GM21825 (cell line): ENCODE results near the gene FBXL17.
A peak's percentile ranks its signal among the peaks of the same experiment; 100 is the strongest.
"Not testable (repeated sequence)": the region's sequence is repeated elsewhere in the genome, so short reads cannot be mapped to it uniquely, and the experiment has no call there.

Experiments used
- ATAC-seq: cut with Tn5 transposase; IDR thresholded peaks from one replicate; pipeline ENCODE4 v1.9.1; 2021; ENCODE audit warnings: mild to moderate bottlenecking, moderate library complexity; ENCODE audit not compliant: unreplicated experiment

FBXL17 gene

DNA sequence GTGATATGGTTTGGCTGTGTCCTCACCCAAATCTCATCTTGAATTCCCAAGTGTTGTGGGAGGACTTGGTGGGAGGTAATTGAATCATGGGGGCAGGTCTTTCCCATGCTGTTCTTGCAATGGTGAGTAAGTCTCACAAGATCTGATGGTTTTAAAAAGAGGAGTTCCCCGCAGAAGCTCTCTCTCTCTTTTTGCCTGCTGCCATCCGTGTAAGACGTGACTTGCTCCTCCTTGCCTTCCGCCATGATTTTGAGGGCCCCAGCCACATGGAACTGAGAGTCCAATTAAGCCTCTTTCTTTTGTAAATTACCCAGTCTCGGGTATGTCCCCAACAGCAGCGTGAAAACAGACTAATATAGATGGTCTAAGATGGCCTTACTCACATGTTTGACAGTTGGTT is 210.1 kb downstream of the FBXL17 start:
- no peak for ATAC-seq

DNA sequence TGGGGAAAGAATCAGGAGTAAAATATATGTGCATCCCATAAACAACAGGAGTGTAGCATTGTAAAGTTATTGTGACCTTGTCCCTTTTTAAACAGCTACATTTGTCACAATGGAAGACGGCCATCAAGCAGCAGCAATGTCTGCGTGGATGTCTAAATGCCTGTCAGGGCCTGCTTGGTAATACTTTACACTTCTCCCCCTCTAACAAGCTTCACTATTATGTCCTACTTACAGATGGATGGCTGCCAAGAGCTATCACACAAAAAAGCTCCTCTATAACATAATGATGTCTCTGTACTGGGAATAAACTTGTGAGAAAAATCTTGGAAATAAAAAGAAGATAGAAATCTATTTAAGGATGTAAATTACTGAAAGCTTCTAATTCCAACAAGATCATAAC is 213.0 kb downstream of the FBXL17 start:
- ATAC-seq = no peak

DNA sequence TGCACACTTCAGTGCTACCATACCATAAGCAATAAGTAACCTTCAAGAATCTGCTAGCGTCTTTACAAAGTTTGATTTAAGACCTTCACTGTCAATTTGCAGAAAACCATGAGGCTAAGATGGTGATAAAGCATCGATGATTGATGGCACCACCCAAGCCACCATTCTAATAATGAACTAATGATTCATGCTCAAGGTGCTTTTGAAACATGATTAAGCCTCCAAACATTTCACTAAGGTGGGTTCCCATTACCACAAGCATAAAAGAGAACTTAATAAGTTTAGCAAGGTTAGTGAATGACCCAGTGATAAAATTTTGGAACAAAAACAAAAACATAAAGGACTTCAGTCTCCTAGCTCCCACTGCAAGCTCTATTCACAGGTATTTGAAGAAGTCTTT is 214.7 kb downstream of the FBXL17 start:
- no peak for ATAC-seq

DNA sequence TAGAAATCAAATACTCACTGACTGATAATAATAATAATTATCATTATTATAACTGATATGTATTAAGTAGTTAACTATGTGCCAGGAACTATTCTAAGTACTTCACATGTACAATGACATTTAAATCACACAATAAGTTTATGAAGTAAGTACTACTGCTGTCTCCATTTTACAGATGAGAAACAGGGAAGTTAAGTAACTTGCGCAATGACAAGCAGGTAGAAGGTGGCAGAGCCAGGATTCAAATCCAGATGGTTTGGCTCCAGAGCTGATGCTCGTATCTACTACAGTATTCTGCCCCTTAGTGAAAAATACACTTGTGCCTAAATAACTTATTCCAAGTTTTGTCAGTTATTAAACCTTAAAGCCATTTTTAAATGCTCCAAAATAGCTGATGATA is 217.3 kb downstream of the FBXL17 start:
- ATAC-seq = no peak

DNA sequence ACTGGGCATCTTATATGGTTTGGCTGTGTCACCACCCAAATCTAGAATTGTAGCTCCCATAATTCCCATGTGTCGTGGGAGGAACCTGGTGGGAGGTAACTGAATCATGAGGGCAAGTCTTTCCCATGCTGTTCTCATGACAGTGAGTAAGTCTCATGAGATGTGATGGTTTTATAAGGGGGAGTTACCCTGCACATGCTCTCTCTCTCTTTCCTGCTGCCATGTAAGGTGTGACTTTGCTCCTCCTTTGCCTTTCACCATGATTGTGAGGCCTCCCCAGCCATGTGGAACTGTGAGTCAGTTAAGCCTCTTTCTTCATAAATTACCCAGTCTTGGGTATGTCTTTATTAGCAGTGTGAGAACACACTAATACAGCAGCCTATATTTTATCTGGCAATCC is 229.0 kb downstream of the FBXL17 start:
- not testable (repeated sequence) for ATAC-seq

DNA sequence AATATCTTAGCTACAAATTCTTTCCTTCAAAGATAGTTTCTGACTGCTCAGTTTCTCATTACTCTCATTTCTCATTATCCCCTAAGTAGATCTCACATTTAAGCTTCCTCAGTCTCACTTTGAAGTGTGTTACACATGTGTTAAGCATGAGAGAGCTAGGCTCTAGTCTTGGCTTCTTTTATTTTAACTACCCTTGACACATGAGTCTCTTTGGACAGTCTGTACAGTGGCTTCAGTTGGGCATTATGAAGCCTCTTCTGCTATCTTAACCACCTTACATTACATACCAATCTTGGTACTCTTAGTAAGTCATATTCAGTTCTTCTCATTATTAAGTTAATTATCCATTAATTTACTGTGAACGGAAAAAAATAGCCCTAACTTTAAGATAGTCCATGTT is 232.5 kb downstream of the FBXL17 start:
- no peak for ATAC-seq

DNA sequence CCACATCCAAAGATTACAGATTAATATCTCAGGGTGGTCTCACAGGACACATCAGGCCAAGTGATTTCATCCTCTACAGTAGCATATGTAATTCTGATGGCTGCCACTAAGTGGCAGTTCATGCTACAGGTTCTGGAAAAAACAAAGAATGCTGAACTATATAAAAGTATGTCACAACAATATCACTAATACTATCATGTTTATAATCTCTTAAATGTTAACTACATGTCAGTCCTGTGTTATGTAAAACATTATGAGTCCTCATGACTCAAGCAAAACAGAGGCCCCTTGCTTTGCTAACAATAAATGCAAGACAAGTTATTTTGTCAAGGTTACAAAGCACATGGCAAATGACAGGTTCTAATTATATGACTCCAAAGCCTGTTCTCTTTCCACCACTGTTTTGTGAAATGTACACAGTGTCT is 233.2 kb downstream of the FBXL17 start:
- peak; percentile 64 for ATAC-seq

DNA sequence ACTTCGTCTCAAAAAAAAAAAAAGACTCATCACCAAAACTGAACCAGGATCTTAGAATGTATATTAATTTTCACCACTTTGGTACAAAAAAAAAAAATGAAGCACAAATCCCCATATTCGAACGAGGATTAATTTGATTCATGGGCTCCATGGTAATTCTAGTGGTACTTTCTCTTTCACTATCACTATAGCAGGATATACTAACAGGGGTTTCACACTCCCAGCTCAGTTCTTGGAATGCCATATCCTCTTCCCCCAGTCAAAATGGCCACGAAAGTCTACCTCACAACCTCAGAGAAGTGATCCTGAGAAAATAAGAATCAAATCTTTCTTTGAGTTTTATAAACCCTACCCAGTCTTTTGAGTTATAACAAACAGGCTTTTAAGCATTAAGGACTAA is 235.7 kb downstream of the FBXL17 start:
- no peak for ATAC-seq

DNA sequence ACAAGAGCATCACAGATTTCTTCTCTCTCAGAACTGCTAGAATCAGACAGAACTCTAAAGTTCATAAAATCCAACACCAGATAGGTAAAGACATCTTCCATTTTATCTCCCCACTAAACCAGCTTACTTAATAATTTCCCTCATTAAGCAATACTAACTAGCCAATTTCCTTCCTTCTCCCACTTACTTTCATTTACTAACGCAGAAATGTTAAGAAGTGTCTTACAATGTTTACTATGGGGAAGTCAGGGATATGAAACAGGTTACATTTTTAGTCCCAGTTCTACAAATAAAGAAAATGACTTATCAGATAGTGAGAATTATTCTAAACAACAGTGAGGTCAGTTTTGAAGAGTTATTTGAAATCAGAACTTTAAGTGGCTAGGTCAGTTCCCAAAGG is 236.5 kb downstream of the FBXL17 start:
- no peak for ATAC-seq

DNA sequence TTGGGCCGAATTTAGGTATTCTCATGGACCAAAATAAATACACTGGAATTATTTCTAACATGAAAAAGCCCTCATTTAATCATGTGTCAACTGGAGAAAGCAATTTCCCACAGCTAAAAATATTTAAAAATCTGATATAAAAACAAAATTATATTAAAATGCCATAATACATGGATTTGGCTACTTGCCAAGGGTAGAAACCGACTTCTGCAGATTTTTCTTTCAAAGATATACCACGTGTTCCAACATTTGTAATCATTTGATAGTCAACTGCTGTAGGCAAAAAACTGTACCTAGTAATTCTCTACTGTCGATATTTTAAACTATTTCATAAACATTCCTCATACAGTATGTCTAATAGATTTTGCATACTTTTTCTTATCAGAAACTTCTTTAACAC is 237.6 kb downstream of the FBXL17 start:
- no peak for ATAC-seq

DNA sequence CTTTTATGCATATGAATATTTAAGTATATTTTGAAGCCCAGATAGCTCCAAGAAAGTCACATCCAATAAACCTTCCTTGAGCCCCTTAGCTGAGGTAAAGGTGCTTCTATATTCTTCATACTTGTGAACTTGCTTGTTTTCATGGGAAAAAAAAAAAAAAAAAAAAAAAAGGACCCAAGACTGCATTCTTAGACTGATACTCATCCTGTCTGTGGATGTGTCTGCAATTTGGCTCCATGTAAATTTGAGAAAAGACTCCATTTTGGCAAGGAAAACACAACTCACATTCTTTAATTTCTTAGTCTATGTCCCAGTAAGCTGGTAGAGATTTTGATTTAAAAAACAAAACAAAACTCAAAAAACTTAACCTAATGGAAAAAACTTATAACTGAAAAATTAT is 238.3 kb downstream of the FBXL17 start:
- ATAC-seq = no peak

DNA sequence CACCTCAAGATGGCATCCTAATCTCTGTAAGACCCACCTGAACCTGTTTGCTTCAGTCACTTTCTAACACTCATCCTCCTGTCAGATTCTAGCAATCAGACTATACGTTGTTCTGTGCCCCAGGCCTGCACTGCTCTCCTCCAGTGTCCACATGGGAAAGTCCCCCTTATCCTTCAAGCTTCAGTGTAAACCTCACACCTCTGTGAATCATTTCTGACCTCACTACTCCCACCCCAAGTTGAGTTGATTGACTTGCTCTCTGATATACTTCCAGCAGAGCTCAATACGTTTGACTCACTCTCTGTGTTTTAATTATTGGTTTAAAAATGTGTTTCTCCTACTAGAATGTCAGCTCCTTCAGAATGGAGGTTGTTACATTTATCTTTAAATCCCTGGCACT is 240.2 kb downstream of the FBXL17 start:
- ATAC-seq = no peak

DNA sequence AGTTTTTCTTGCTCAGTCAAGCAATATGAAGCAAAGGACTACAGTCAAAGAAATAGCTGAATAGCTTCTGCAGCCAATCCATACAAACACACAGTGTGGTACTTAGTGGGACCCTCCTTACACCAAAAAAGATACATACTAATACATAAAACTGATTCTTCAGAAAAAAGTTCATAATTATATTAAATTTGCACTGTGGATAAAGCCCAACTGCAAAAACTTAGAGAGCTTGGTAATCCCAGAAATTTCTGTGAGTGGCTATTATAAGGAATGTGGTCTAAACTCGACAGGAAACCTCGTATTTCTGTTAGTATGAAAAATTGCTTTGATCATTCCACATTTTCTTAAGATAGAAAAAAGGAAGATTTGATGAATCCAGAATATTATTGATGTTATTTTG is 245.4 kb downstream of the FBXL17 start:
- ATAC-seq = no peak

DNA sequence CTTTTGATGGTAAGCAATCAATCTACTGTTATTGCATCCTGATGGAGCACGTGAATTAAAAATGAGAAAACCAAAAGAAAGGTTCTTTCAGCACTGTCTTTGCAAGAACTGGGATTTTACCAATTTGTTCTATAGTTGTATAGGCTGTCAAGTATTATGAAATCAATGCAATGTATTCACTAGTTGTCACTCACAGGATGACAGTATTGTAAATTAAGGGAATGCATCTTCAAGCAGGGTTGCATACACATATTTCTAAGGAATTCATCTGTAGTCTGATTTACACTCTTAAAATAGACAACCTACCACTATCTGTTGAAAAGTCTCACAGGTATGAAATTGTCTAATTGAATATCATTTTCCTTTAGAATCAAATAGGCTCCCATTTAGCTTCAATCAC is 252.8 kb downstream of the FBXL17 start:
- ATAC-seq = no peak

DNA sequence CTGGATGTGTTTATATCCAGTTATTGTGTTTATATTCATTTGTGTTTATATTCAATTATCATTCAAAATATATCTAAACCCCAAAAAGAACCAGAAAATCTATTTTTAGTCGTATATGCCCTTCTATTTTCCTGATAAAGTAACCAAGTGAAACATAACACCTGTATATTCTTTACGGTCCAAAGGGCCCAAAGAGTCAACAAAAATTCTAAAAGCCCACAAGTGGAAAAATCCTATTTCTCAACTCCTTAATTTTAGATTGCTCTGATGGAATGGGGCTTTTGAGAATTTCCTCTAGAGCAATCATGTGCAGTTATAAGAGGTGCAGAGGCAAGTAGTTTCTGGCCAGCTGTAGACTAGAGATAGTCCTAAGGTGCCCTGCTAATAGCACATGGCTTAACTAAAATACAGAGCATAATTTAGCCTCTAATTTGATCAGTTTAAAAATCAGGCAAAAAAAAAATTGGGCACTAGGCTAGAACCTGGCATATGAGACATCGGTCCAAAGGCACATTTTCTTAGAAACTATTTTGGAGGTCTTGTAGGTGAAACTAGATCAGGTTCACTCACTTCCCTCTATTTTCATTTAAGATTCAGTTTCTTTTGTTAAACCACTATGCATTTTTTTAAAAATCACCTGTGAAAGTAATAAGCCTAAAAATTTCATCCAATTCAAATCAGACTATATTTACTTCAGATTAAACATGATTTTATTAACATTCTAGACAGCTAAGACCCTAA is 256.0 kb downstream of the FBXL17 start:
- ATAC-seq = no peak

DNA sequence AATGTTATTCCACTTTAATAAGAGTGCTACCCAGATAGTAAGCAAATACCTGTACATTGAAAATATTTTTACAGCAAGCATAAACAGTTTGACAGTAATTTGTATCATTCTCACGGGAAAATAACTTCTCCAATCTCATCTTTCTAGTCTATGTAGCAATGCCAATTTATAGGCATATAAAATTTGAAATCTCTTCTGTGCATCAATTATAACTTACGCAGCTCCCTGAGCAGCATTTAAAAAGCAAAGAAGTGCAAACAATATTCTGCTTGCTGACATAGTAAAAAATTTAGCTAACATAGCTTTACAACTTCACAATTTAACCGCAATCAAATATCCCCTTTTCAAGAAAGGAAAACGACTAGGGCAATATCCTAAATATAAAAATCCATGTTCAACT is 257.3 kb downstream of the FBXL17 start:
- ATAC-seq = no peak

DNA sequence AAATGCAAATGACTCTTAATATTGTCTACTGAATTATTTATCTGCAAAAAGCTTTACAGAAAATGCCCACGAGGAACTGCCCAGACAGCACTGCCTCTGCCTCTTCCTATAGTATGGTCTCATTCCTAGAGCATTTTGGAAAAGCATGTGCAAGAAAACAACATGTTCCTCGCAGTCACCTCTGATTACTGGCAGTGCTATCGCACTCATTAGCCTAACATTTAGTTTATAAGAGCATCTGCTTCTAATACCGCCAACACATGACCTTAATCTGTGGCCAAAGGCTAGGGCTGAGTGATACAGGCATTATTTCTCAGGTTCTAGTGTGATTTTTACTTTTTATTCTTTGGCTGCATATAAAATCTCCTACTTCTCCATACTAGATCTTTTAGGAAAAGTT is 259.2 kb downstream of the FBXL17 start:
- ATAC-seq = no peak

DNA sequence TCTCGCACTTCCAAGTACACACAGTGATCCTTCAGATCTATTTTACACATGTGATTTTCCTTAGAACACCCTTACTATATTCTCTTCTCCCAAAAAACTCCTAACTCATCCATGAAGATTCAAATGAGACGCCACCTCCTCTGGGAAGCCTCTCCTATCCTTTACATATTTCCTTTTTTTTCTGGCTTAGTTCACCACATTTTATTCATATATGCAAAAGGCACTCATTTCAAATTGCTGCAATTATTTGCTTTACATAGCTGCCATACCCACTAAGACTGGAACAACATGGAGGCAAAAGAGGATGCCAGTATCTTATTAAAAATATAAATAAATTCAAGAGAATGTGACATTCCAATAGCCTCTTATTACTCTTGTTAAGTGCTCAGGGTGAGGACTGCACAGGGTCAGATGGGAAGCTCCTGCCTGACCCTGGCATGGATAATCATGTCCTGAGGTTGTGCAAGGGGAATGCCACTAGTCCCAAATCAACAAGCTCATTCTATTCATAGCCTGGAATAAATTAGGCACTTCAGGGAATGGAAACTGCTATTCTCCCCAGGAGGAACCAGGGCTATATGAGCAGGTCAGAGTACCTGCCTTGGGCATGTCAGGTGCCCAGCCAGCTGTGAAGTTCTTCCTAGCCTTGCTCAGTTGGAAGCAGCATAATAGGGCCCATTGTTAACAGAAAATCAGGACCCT is 262.9 kb downstream of the FBXL17 start:
- ATAC-seq = no peak

DNA sequence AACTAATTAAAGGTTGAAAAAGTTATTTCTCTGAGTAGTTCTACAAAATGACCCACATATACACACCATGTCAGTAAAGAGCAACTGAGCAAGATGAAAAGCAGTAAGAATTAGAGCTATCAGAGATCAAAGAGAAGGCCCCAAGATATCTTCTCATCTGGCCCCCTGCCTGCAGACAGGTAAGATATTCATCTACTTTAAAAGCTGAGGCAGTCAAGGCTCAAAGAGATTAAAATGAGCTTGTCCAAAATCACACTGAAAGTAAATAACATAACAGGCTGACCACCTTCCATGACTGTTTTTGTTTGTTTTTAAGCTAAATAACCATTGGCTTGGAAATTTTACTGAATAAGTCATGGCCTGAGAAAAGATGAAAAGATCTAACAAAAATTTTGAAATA is 266.2 kb downstream of the FBXL17 start:
- ATAC-seq = no peak

DNA sequence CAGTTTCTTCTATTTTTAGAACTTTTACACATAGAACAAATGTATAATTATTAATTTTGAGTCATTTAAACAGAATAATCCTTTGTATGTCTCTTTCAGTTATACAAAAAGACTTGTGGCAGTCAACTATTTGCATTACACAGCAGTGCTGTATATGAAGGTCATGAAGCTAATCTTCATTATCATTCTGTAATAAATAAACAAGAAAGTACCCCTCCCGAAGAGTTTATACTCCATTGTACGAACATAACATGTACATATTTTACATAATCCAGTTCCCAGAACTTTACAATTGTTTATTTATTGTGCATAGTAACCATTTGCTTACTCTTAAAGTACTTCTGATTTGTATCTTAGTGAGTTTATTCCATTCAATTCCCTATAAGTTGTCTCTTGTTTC is 267.9 kb downstream of the FBXL17 start:
- no peak for ATAC-seq

DNA sequence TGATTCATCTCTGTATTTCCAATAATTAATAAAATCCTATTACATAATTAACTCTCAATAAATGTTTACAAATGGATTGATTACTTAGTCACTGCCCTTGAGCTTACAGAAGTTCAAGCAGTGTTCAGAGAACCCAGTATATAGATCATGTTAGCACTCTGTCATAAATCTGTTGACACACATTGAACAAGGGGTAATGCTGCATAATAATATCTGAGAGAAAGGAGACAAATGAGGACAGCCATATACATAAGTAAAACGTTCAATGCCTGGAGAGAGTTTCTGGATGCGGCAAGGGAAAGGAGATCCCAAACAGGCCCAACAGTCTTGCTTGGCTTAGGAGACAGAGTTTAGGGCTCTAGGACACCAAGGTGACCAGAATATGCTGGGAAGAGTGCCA is 270.2 kb downstream of the FBXL17 start:
- ATAC-seq = no peak

DNA sequence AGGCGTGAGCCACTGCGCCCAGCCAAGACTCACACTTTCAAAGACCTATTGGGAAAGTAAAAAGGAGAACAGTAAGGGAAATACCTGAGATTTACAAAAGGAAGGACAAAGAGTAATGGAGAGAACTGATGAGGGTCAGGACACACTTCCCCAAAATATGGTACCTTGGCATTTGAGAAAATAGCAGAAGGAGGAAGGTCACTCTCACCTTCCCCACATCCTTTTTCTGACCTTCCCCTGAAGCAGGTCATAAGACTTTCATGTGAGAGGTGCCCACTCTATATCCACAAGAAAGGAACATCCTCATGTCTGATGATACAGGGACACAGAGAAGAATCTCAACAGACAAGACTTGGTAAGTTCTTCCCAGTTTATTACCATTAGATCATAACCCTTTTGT is 272.8 kb downstream of the FBXL17 start:
- no peak for ATAC-seq

DNA sequence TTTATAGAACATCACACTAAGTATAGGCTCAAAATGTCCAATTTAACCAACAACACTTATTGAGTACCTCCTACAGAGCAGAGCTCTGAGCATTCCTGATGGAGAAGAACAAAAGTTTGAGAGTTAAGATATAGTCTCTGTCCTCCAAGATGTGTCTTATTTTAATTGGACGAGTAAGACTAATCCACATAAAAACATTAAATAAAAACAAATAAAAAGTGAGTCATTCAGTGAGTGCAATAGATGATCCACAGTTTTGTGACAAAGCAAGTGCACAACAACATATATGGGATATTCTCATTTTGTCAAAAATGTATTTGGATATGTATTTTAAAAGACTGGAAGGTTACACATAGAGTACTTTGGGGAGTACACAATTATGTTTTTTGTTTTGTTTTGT is 277.4 kb downstream of the FBXL17 start:
- ATAC-seq = no peak
